GM21529 (cell line): ENCODE data around the gene ERBB3.
A peak's percentile ranks its signal among the peaks of the same experiment; 100 is the strongest.

Source experiments
- ATAC-seq: cut with Tn5 transposase; IDR thresholded peaks from one replicate; pipeline ENCODE4 v1.9.1; 2021; ENCODE audit not compliant: unreplicated experiment

The ERBB3 gene

DNA sequence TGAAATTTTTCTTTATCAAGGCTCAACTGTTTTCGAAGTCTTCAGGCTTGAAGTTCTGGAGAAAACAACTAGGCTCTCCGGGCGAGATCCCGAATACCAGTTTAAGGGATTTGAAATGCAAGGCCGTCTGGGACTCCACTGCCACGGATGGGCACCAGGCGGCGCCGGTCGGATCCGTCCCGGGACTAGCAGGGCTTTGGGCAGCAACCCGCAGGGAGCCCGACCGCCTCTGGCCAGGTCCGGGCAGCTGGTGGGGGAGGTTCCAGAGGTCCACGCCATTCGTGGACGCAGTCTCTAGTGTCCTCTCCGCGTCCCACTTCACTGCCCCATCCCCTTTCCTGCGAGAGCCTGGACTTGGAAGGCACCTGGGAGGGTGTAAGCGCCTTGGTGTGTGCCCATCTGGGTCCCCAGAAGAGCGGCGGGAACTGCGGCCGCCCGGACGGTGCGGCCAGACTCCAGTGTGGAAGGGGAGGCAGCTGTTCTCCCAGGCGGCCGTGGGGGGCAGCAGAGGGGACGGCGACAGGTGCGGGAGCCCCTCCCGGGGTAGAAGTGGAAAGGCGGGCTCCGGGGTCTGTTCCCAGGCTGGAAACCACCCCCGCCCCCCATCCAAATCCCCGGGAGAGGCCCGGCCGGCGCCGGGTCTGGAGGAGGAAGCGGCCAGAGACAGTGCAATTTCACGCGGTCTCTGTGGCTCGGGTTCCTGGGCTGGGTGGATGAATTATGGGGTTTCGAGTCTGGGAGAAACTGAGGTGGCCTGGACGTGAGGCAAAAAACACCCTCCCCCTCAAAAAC lies 838 bp upstream of the ERBB3 start:
- peak; percentile 72 for ATAC-seq

DNA sequence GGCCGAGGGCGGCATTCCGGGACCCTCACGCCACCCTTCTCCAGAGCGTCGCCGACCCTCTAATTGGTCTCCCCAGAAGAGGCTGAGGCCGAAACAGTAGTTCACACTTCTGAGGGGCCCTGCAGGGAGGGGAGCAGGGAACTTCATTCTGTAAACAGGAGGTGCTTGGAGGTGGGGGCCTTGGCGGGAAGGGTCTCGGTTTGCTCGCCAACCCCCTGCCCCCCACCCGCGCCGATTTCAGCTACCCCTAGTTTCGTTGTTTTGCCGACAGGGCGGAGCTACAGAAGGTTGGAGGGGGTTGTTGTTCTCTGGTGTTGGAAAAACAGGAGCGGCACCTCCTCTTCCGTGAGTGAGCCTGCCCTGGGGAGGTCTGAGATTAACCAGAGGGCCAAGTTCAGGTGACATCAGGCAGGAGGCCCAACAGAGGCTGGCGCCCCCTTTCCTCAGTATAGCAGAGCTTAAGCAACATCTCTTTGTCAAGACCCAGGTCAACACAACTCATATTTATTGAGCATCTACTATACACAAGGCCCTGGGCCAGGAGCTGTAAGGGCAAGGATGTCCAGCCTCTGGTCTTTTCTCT lies 682 bp downstream of the ERBB3 start:
- no peak for ATAC-seq

- no peak for ATAC-seq
These were observed 1.7 kb downstream of the ERBB3 start for GRCh38 chr12:56081393-56082347.

GRCh38 chr12:56082382-56082781 lies 2.4 kb downstream of the ERBB3 start:
- ATAC-seq, result no peak

DNA sequence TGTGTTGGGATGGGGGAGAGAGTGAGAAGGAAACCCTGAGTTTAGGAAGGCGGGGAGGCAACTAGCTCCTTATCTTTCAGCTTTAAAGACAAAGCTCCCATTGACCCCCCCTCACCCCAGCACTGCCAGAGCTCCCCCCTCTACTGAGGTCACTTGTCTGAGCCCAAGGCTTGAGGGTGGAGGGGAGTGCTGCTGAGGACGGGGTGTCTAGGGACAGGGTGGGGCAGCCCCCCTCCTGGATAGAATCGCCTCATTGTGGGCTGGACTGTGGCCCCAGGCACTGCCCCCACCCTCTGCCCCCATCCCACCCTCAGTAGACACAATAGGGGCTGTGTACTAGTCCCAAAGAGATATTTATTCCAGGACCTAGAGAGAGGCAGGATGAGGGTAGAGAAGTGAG lies 3.0 kb downstream of the ERBB3 start:
- no peak for ATAC-seq

GRCh38 chr12:56084958-56085543 lies 5.1 kb downstream of the ERBB3 start:
- no peak for ATAC-seq

- ATAC-seq, result no peak
These were observed 6.1 kb downstream of the ERBB3 start for GRCh38 chr12:56086096-56086495.

- no peak for ATAC-seq
These were observed 6.6 kb downstream of the ERBB3 start for GRCh38 chr12:56086608-56087007.

DNA sequence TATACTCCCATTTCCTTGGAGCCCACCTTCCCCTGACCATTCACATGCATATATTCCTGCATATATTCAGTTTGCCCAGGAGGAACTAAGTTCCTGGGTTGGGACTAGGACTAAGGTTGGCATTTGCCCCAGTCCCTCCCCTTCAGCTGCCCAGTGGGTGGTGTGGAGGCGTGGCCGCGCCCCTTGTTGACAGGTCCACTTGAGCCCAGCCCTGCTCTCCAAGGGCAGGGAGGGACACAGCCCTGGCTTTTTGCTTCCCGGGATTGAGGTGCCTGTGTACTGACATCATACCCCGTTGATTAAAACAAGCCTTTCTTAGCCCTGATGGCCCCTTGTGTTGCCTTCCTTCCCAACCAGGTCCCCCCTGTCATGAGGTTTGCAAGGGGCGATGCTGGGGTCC lies 7.3 kb downstream of the ERBB3 start:
- ATAC-seq, result no peak

DNA sequence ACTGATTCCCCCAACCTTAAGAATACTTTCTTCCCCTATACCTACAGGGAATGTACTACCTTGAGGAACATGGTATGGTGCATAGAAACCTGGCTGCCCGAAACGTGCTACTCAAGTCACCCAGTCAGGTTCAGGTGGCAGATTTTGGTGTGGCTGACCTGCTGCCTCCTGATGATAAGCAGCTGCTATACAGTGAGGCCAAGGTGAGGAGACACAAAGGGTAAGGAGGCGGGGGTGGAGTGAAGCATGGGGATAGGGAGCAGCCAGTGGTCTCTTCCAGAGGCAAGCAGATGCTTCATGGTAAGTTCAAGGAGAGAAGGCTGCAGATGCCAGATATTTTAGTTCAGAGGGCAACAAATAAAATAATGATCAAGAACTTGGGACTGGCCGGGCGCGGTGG lies 17.8 kb downstream of the ERBB3 start:
- no peak for ATAC-seq

DNA sequence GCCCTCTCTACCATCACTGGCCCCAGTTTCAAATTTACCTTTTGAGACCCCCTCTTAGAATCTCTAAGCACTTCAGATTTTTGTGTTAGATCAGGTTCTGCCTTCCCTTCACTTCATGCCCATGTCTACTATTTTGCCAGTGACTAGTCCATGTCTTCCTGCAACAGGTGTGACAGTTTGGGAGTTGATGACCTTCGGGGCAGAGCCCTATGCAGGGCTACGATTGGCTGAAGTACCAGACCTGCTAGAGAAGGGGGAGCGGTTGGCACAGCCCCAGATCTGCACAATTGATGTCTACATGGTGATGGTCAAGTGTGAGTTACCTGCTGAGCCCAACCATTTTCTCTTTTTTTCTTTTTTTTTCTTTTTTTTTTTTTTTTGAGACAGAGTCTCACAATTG lies 18.6 kb downstream of the ERBB3 start:
- ATAC-seq, result no peak

GRCh38 chr12:56099787-56100186 lies 19.8 kb downstream of the ERBB3 start:
- ATAC-seq, result no peak

DNA sequence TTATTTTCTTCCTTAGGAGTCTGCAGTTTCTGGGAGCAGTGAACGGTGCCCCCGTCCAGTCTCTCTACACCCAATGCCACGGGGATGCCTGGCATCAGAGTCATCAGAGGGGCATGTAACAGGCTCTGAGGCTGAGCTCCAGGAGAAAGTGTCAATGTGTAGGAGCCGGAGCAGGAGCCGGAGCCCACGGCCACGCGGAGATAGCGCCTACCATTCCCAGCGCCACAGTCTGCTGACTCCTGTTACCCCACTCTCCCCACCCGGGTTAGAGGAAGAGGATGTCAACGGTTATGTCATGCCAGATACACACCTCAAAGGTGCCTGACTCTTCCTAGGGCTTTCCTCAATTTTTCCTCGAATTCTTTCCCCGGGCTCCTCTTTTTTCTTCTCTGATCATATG lies 21.1 kb downstream of the ERBB3 start:
- no peak for ATAC-seq

DNA sequence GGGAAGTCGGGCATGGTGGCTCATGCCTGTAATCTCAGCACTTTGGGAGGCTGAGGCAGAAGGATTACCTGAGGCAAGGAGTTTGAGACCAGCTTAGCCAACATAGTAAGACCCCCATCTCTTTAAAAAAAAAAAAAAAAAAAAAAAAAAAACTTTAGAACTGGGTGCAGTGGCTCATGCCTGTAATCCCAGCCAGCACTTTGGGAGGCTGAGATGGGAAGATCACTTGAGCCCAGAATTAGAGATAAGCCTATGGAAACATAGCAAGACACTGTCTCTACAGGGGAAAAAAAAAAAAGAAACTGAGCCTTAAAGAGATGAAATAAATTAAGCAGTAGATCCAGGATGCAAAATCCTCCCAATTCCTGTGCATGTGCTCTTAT lies 22.7 kb downstream of the ERBB3 start:
- ATAC-seq, result no peak

- no peak for ATAC-seq
These were observed 23.2 kb downstream of the ERBB3 start for GRCh38 chr12:56103066-56103711.

GRCh38 chr12:56103823-56104108 lies 23.8 kb downstream of the ERBB3 start:
- ATAC-seq, result no peak

- ATAC-seq, result peak; percentile 95
These were observed 24.3 kb downstream of the ERBB3 start, which contains the start of gene PA2G4 for GRCh38 chr12:56104109-56104814. Gene PA2G4, plus strand, starts transcription at chr12:56104559. Its CDS starts 179 bp downstream, at chr12:56104738.

DNA sequence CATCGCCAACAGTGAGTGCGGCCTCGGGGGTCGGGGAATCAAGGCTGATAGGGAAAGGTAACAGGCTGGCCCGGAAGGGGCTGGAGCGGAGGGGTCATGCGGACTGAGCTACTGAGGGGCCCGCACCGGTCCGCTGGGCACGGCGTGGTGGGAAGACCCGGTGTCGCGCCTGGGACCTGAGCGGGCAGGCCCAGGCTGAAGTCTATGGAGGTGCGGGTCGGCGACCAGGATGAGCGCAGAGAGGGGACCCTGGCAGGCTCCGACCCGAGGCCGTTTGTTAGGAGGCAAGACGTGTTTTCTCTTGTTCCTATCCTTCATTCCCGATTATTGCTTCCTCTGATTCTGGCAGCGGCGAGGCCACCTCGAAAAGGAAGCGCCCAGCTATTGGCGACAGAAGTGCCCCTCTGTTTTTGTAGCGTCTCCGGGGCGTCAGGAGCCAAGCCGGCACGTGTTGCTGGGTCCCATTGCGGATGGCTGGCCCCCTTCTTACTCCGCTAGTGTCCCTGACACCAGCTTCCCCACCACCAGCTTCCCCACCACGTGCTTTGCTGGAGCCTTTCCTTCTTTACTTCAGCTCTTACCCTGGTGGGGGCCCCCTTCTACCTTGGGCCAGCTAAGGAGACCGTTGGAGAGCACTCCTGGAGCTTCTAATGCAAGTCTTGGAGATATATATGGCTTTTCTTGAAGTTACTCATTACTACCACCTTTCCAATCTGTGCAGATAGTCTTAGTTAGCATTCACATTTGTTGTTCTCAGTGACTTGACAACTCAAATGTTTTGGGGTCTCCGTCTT lies 25.0 kb downstream of the ERBB3 start:
- ATAC-seq, result peak; percentile 8

DNA sequence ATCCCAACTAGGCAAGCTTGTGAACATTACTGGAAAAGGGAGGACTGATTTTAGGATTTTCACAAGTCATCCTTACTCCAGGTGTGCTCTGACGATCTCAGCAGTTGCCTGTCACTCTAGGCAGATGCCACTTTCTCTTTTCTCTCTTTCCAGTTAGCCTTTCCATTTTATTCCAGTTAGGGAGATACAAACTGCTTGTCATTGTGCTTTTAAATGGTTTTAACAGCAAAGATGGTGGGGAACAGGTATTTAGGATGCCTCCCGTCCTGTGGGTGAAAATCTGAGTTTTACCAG lies 25.6 kb downstream of the ERBB3 start:
- ATAC-seq, result no peak

DNA sequence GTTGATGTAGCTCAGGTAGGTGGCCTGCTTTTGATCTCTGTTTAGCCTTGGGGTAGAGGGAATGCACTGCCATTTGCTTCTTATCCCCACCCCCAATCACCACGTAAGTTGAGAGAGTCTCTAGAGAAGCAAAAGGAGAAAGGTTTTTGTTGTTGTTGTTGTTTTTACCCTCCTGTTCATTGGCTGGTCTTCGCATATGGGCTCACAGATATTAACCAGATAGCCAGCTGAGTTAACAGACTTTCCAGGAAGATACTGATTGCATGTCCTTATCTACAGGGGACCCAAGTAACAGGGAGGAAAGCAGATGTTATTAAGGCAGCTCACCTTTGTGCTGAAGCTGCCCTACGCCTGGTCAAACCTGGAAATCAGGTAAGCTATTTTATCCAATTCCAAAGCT lies 27.3 kb downstream of the ERBB3 start:
- ATAC-seq, result no peak
